SK-N-SH (cell line): ENCODE measurements around the gene PEX14. TPM values are rescaled to one million over a fixed set of nuclear protein-coding genes. Genes with fewer than 3 reads are reported as not detected.

Experiments used
- CTCF ChIA-PET: fragments of 300-600, 350-600 bp; formaldehyde crosslinking; extraction: SDS; loops from one replicate; lab custom pipeline; 2021; lab: Yijun Ruan, JAX
- POLR2A ChIA-PET: fragments of 350-600 bp; sonication (Branson Sonifier 250); formaldehyde crosslinking; extraction: SDS; loops from one replicate; lab custom pipeline; 2020; ENCODE audit warnings: antibody characterized with exemption, inconsistent platforms; lab: Yijun Ruan, JAX
- DNase-seq: peaks from one replicate; pipeline ENCODE4 v3.0.0; 2012
- H2AFZ ChIP-seq: fragments of 200-600 bp; sonication (generic); 2 replicates; pipeline ENCODE4 v1.8.1; 2016; ENCODE audit warnings: antibody characterized with exemption, mild to moderate bottlenecking, low read depth
- H3F3A ChIP-seq: fragments of 200-600 bp; sonication (generic); replicated peaks from 2 replicates; pipeline ENCODE3; 2016; ENCODE audit warnings: antibody characterized with exemption, mild to moderate bottlenecking; ENCODE audit not compliant: insufficient read depth
- H3K27ac ChIP-seq, 2 experiments: fragments of 200-500 bp in 1 of 2; fragments of 200-600 bp in 1 of 2; sonication (Bioruptor generic) in 1 of 2; sonication (generic), shearing (Covaris generic) in 1 of 2; 2 replicates each; pipeline versions ENCODE4 v1.5.1 to v1.6.1; 2014 to 2016; ENCODE audit warnings: low read depth in 2 of 2, inconsistent platforms in 1 of 2, low read length in 1 of 2, mild to moderate bottlenecking in 1 of 2, mixed read lengths in 1 of 2
- H3K27me3 ChIP-seq: fragments of 200-600 bp; sonication (generic), shearing (Covaris generic); 2 replicates; pipeline ENCODE4 v1.6.1; 2016; ENCODE audit warnings: mixed run types; ENCODE audit not compliant: insufficient read depth
- H3K36me3 ChIP-seq, 2 experiments: fragments of 200-500 bp in 1 of 2; fragments of 200-600 bp in 1 of 2; sonication (Bioruptor generic) in 1 of 2; sonication (generic) in 1 of 2; replicated peaks in 1 of 2; 2 replicates each; pipeline versions ENCODE3 to v1.5.1; 2014 to 2016; ENCODE audit warnings: low read length in 1 of 2, mild to moderate bottlenecking in 1 of 2; ENCODE audit not compliant: insufficient read depth in 2 of 2, control insufficient read depth in 1 of 2
- H3K4me1 ChIP-seq, 2 experiments: fragments of 200-500 bp in 1 of 2; fragments of 200-600 bp in 1 of 2; sonication (Bioruptor generic) in 1 of 2; sonication (generic), shearing (Covaris generic) in 1 of 2; 2 replicates each; pipeline versions ENCODE4 v1.5.1 to v1.6.1; 2014 to 2016; ENCODE audit warnings: low read depth in 1 of 2, low read length in 1 of 2, mixed run types in 1 of 2; ENCODE audit not compliant: insufficient read depth in 2 of 2, control insufficient read depth in 1 of 2
- H3K4me2 ChIP-seq: fragments of 200-600 bp; sonication (generic), shearing (Covaris generic); 2 replicates; pipeline ENCODE4 v1.6.1; 2017; ENCODE audit warnings: mixed run types
- H3K4me3 ChIP-seq, 2 experiments: fragments of 200-500 bp in 1 of 2; fragments of 200-600 bp in 1 of 2; sonication (Bioruptor generic) in 1 of 2; sonication (generic), shearing (Covaris generic) in 1 of 2; 2 replicates each; pipeline versions ENCODE4 v1.5.1 to v1.8.1; 2014 to 2016; ENCODE audit warnings: low read depth in 2 of 2, inconsistent platforms in 1 of 2, low read length in 1 of 2, mild to moderate bottlenecking in 1 of 2, mixed read lengths in 1 of 2, moderate library complexity in 1 of 2
- H3K79me2 ChIP-seq: fragments of 200-600 bp; sonication (generic); 2 replicates; pipeline ENCODE4 v1.8.1; 2017; ENCODE audit warnings: mild to moderate bottlenecking; ENCODE audit not compliant: insufficient read depth
- H3K9ac ChIP-seq: fragments of 200-600 bp; sonication (generic); 2 replicates; pipeline ENCODE4 v1.6.1; 2017; ENCODE audit warnings: mixed run types
- H3K9me2 ChIP-seq: fragments of 200-600 bp; sonication (generic); 2 replicates; pipeline ENCODE4 v1.6.1; 2017; ENCODE audit warnings: mixed run types
- H3K9me3 ChIP-seq: fragments of 200-600 bp; sonication (generic); 2 replicates; pipeline ENCODE4 v1.6.1; 2017; ENCODE audit warnings: mixed run types, mild to moderate bottlenecking, moderate library complexity
- H4K20me1 ChIP-seq: fragments of 200-600 bp; sonication (generic); 2 replicates; pipeline ENCODE4 v1.6.1; 2017; ENCODE audit warnings: mild to moderate bottlenecking, mixed run types; ENCODE audit not compliant: insufficient read depth
- EP300 ChIP-seq, 2 experiments: IDR thresholded peaks; 2 replicates each; pipeline versions ENCODE4 v1.4.0 to v1.6.1; 2012; ENCODE audit warnings: borderline replicate concordance in 1 of 2, low read depth in 1 of 2, low read length in 1 of 2
- FOXJ3 ChIP-seq: sonication (generic); formaldehyde crosslinking; IDR thresholded peaks from 2 replicates; pipeline ENCODE4 v1.5.1; 2020; ENCODE audit warnings: mild to moderate bottlenecking, missing genetic modification reagents
- IRF3 ChIP-seq: fragments of 150-350 bp; IDR thresholded peaks from 2 replicates; pipeline ENCODE4 v1.6.1; 2016; ENCODE audit warnings: mild to moderate bottlenecking, low read depth, low read length
- MEF2A ChIP-seq: IDR thresholded peaks from 2 replicates; pipeline ENCODE4 v1.4.0; 2012; ENCODE audit warnings: low read depth, borderline replicate concordance
- NRF1 ChIP-seq: IDR thresholded peaks from 2 replicates; pipeline ENCODE4 v1.6.1; 2012; ENCODE audit warnings: low read depth, mild to moderate bottlenecking, low read length
- RAD21 ChIP-seq: IDR thresholded peaks from 2 replicates; pipeline ENCODE4 v1.6.1; 2012; ENCODE audit warnings: mild to moderate bottlenecking, low read length
- REST ChIP-seq: IDR thresholded peaks from 2 replicates; pipeline ENCODE4 v1.6.1; 2012; ENCODE audit warnings: mild to moderate bottlenecking, low read depth, low read length, moderate library complexity
- RXRA ChIP-seq: IDR thresholded peaks from 2 replicates; pipeline ENCODE4 v1.4.0; 2012; ENCODE audit warnings: low read depth, mild to moderate bottlenecking, borderline replicate concordance
- SIN3A ChIP-seq: IDR thresholded peaks from 2 replicates; pipeline ENCODE4 v1.6.1; 2012; ENCODE audit warnings: low read depth, mild to moderate bottlenecking, low read length, moderate library complexity, borderline replicate concordance
- TCF12 ChIP-seq: IDR thresholded peaks from 2 replicates; pipeline ENCODE4 v1.4.0; 2012
- WGBS: methylation state at CpG from one replicate; pipeline ENCODE4 v1.1.6; 2017; ENCODE audit warnings: low lambda C conversion rate; 5-methylcytosine and 5-hydroxymethylcytosine counted together
- polyA plus RNA-seq, 3 experiments: library from polyadenylated mRNA; depleted of rRNA; stranded (reverse); fragments of >200 nt; gene quantifications; 2 replicates each; pipeline ENCODE4 v1.2.3, GENCODE V29; 2012
- TF ChIP-seq, protein P1 (sequence below): IDR thresholded peaks from 2 replicates; pipeline ENCODE4 v1.4.0; 2012; ENCODE audit warnings: low read depth, borderline replicate concordance

The PEX14 gene
- polyA plus RNA-seq, 1 of the 3 experiments (the other 2 are of a cell fraction) = 36.2 TPM

DNA sequence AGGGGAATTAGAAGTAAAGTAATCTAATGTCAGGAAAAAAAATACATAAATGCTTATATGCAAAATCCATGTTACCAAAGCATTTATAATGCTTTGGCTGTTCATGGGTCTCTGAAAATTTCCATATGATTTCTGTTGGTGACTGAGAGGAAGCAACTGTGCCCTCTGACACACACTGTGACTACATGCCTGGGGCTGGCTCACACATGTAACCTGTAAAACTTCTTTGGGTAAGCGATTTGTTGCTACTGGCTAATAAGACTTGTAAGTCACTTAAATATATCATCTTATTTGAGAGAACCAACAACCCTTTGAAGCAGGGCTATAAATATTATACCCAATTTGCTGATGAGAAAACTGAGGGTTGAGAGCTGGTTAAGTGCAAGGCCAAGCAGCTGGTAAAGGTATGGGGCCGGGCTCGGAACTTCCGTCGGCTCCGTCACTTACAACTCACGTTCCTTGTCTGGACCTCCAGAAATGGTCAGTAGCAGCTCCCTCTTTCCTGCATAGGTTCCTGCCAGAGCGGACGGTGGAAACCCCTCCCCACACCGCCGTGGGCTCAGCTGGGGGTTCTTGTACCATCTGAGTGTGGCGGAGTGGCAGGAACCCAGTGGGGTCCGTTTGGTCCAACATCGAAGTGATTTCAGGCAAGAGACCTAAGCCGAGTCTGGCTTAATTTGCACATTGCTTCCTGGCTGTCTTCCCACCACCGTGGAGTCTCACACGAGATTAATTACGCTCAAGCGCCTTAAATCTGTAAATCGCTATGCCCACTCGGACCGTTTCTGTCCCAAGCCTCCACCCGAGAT is 3.1 kb upstream of the PEX14 start:
- peaks cover 9 to 16% of the 10 kb centered on the region in 2 experiments for H3K36me3 ChIP-seq
- peak overlapping the region; percentile 50 to 72; a peak in 3 of 4 replicates for H3K27ac ChIP-seq
- H3F3A ChIP-seq = peaks cover 7% of the 10 kb centered on the region
- H2AFZ ChIP-seq = peak overlapping the region; percentile 78
- no peaks in the 10 kb centered on the region; the same call in 1 of the 2 replicates for H4K20me1 ChIP-seq
- H3K9ac ChIP-seq = peak overlapping the region; percentile 71
- H3K4me2 ChIP-seq = peak overlapping the region; percentile 82
- no peaks in the 10 kb centered on the region for H3K9me2 ChIP-seq
- no peaks in the 10 kb centered on the region for H3K27me3 ChIP-seq
- H3K4me1 ChIP-seq = peaks cover 8 to 13% of the 10 kb centered on the region in 2 experiments; a peak in 3 of 4 replicates
- WGBS = 3% methylated on average over 21 of the region's 23 CpGs
- CTCF ChIA-PET = interaction anchor here (0.8 to 2.1 kb wide), 4 partner anchors 16 to 41 kb away, joined by 3 to 7 read pairs (median 4); partner anchors contain the start of gene CENPS
- POLR2A ChIA-PET = no interaction called here
- H3K9me3 ChIP-seq = no peaks in the 10 kb centered on the region
- peak; percentile 44 for DNase-seq
- H3K4me3 ChIP-seq = peak overlapping the region; percentile 70 to 85
- H3K79me2 ChIP-seq = peaks cover 41% of the 10 kb centered on the region
- no peak for TF ChIP-seq RAD21
- TF ChIP-seq, protein P1, sequence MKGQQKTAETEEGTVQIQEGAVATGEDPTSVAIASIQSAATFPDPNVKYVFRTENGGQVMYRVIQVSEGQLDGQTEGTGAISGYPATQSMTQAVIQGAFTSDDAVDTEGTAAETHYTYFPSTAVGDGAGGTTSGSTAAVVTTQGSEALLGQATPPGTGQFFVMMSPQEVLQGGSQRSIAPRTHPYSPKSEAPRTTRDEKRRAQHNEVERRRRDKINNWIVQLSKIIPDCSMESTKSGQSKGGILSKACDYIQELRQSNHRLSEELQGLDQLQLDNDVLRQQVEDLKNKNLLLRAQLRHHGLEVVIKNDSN = no peak
- no peak for TF ChIP-seq TCF12
- no peak for TF ChIP-seq MEF2A
- no peak for TF ChIP-seq EP300 (IDR thresholded peaks at IDR 0.05; ENCODE audit: borderline replicate concordance in 1 of 2, low read depth in 1 of 2, low read length in 1 of 2)
- no peak for TF ChIP-seq IRF3
- no peak for TF ChIP-seq NRF1
- TF ChIP-seq RXRA = no peak
- no peak for TF ChIP-seq SIN3A
- TF ChIP-seq FOXJ3 (CRISPR knock-in tag) = no peak
- TF ChIP-seq REST = no peak
